Endothelial cell of umbilical vein (primary cell): ENCODE measurements around the gene KRCC1. TPM values are rescaled to one million over a fixed set of nuclear protein-coding genes. Genes with fewer than 3 reads are reported as not detected.

Experiments used
- BruUV-seq: library from RNA; stranded (reverse); fragments of 400-500 nt; replicated peaks from 2 replicates; lab custom pipeline; 2021; lab: Mats Ljungman, UMichigan
- CTCF ChIA-PET: fragments of 300-600, 350-600 bp; sonication (Branson Sonifier 250); formaldehyde crosslinking; loops from one replicate; lab custom pipeline; 2021; ENCODE audit warnings: antibody characterized with exemption, inconsistent platforms; lab: Charles Lee
- POLR2A ChIA-PET: fragments of 300-600, 350-600 bp; sonication (Branson Sonifier 250); formaldehyde crosslinking; loops from one replicate; lab custom pipeline; 2021; ENCODE audit warnings: antibody characterized with exemption, inconsistent platforms; lab: Charles Lee
- DNase-seq: peaks from one replicate; pipeline ENCODE4 v3.0.0-alpha.2; 2011; ENCODE audit warnings: low read depth, low spot score
- FAIRE-seq: peaks from 2 replicates; lab custom pipeline; 2011; peaks lifted over from hg19 to GRCh38; lab: Jason Lieb, UNC
- H2AFZ ChIP-seq: 2 replicates; pipeline ENCODE4 v1.6.0; 2012; ENCODE audit warnings: low read depth, low read length, control low read depth, inconsistent platforms
- H3K27ac ChIP-seq: 2 replicates; pipeline ENCODE4 v1.5.1; 2011; ENCODE audit warnings: low read depth, mild to moderate bottlenecking, control low read depth, low read length, moderate library complexity; ENCODE audit not compliant: insufficient read depth
- H3K27me3 ChIP-seq, 2 experiments: 2 replicates each; pipeline versions ENCODE4 v1.6.0 to v1.6.1; 2011; ENCODE audit warnings: low read length in 2 of 2, mixed read lengths in 1 of 2; ENCODE audit not compliant: control insufficient read depth in 2 of 2, insufficient read depth in 2 of 2
- H3K36me3 ChIP-seq, 2 experiments: 2 replicates in 1 of 2; 3 replicates in 1 of 2; pipeline ENCODE4 v1.5.1; 2011; ENCODE audit warnings: low read length in 2 of 2, mild to moderate bottlenecking in 1 of 2, moderate library complexity in 1 of 2; ENCODE audit not compliant: control insufficient read depth in 2 of 2, insufficient read depth in 2 of 2; ENCODE audit errors: extremely low read depth in 1 of 2
- H3K4me1 ChIP-seq: 3 replicates; pipeline ENCODE4 v1.5.1; 2011; ENCODE audit warnings: mild to moderate bottlenecking, low read length; ENCODE audit not compliant: control insufficient read depth, insufficient read depth; ENCODE audit errors: extremely low read depth
- H3K4me2 ChIP-seq: 2 replicates; pipeline ENCODE4 v1.6.1; 2011; ENCODE audit warnings: low read length, control low read depth, mixed read lengths; ENCODE audit not compliant: insufficient read depth
- H3K4me3 ChIP-seq, 3 experiments: fragments of 200-600 bp in 1 of 3; sonication (generic), shearing (Covaris generic) in 1 of 3; replicated peaks in 1 of 3; 2 replicates each; pipeline ENCODE4 v1.5.1; 2011 to 2016; ENCODE audit warnings: control low read depth in 3 of 3, low read length in 3 of 3, mild to moderate bottlenecking in 2 of 3, inconsistent platforms in 1 of 3, low read depth in 1 of 3, moderate library complexity in 1 of 3; ENCODE audit not compliant: insufficient read depth in 1 of 3
- H3K79me2 ChIP-seq: 2 replicates; pipeline ENCODE4 v1.6.0; 2012; ENCODE audit warnings: low read length, inconsistent platforms; ENCODE audit not compliant: control insufficient read depth, insufficient read depth
- H3K9ac ChIP-seq: replicated peaks from 2 replicates; pipeline ENCODE3; 2011; ENCODE audit warnings: low read length, control low read depth; ENCODE audit not compliant: insufficient read depth; ENCODE audit errors: extremely low read depth
- H3K9me1 ChIP-seq: replicated peaks from 3 replicates; pipeline ENCODE4 v1.6.0; 2011; ENCODE audit warnings: mild to moderate bottlenecking, low read length; ENCODE audit not compliant: control insufficient read depth, insufficient read depth; ENCODE audit errors: extremely low read depth
- H3K9me3 ChIP-seq: replicated peaks from 2 replicates; pipeline ENCODE4 v1.5.1; 2012; ENCODE audit warnings: low read length, inconsistent platforms; ENCODE audit not compliant: control insufficient read depth, insufficient read depth
- H4K20me1 ChIP-seq: replicated peaks from 2 replicates; pipeline ENCODE3; 2011; ENCODE audit warnings: mild to moderate bottlenecking, low read length; ENCODE audit not compliant: control insufficient read depth, insufficient read depth; ENCODE audit errors: extremely low read depth
- EZH2 ChIP-seq: IDR thresholded peaks from 2 replicates; pipeline ENCODE4 v1.6.1; 2012; ENCODE audit warnings: borderline replicate concordance, low read depth, mild to moderate bottlenecking, moderate library complexity, low read length, inconsistent platforms; ENCODE audit not compliant: severe bottlenecking
- FOS ChIP-seq: IDR thresholded peaks from 2 replicates; pipeline ENCODE4 v1.6.1; 2011; ENCODE audit warnings: mild to moderate bottlenecking, low read length, moderate library complexity, borderline replicate concordance; ENCODE audit not compliant: insufficient read depth
- GATA2 ChIP-seq: IDR thresholded peaks from 2 replicates; pipeline ENCODE4 v1.7.0; 2011; ENCODE audit warnings: low read depth, mild to moderate bottlenecking, moderate library complexity, mixed read lengths, low read length; ENCODE audit not compliant: insufficient read length, insufficient read depth
- JUN ChIP-seq: IDR thresholded peaks from 2 replicates; pipeline ENCODE4 v1.6.1; 2011; ENCODE audit warnings: borderline replicate concordance, low read depth; ENCODE audit not compliant: insufficient read length, insufficient read depth
- MYC ChIP-seq: IDR thresholded peaks from one replicate; pipeline ENCODE4 v1.6.1; 2011; ENCODE audit warnings: mild to moderate bottlenecking, low read depth, low read length
- POLR2A ChIP-seq: IDR thresholded peaks from 2 replicates; pipeline ENCODE4 v1.6.1; 2012; ENCODE audit warnings: low read depth, mild to moderate bottlenecking, control low read depth, low read length
- POLR2AphosphoS5 ChIP-seq: IDR thresholded peaks from 2 replicates; pipeline ENCODE4 v1.6.1; 2012; ENCODE audit warnings: low read depth, mild to moderate bottlenecking, control low read depth, low read length, moderate library complexity; ENCODE audit not compliant: insufficient read depth
- dilution Hi-C: fragments of 300-500 bp; cut with MboI; formaldehyde crosslinking; loops from one replicate; pipeline ENCODE4 v1.15.0; 2019; ENCODE audit warnings: low sequenced_read_pairs; ENCODE audit not compliant: extremely low pct_ligation_motif_present
- intact Hi-C: fragments of 100-400 bp; cut with micrococcal nuclease; formaldehyde crosslinking; loops from one replicate; pipeline ENCODE4 v1.10.0; 2022
- polyA plus RNA-seq, 4 experiments: library from polyadenylated mRNA; depleted of rRNA in 3 of 4; stranded (reverse) in 3 of 4; unstranded in 1 of 4; fragments of >200 nt; gene quantifications; 2 replicates each; pipeline versions ENCODE4 v1.2.1 to v1.2.3, GENCODE V29; 2011 to 2012; ENCODE audit warnings: missing spikeins in 1 of 4
- total RNA-seq: library from RNA; stranded (reverse); gene quantifications from 2 replicates; pipeline ENCODE4 v1.2.3, GENCODE V29; 2021
- TF ChIP-seq, protein P1 (sequence below), 2 donors: IDR thresholded peaks; 1 replicate in 1 of 2; 2 replicates in 1 of 2; pipeline ENCODE4 v1.5.1; 2011; ENCODE audit warnings: low read length in 2 of 2, mild to moderate bottlenecking in 2 of 2, moderate library complexity in 2 of 2, control low read depth in 1 of 2, inconsistent platforms in 1 of 2, low read depth in 1 of 2; ENCODE audit not compliant: insufficient read depth in 1 of 2; ENCODE audit errors: extremely low read depth in 1 of 2
- TF ChIP-seq, protein P2 (sequence below): IDR thresholded peaks from 2 replicates; pipeline ENCODE4 v1.6.1; 2011; ENCODE audit not compliant: insufficient read depth, insufficient read length

The KRCC1 gene
- total and polyA plus RNA-seq, 2 donors (not counting 3 experiments of a cell fraction or from before 2014, with no cell fraction given), result 7.4 to 15.0 TPM

GRCh38 chr2:88087763-88088162, 32.2 kb upstream of the KRCC1 start:
- ChIA-PET POLR2A (no interaction called here), CTCF (no interaction called here)
- Histone ChIP-seq H3K79me2 (no peaks in the 10 kb centered on the region), H3K36me3 (no peaks in the 10 kb centered on the region), H3K4me3 (no peak overlapping the region), H4K20me1 (no peaks in the 10 kb centered on the region), H3K9ac (no peak overlapping the region), H3K27me3 (no peaks in the 10 kb centered on the region), H3K4me1 (no peaks in the 10 kb centered on the region), H3K4me2 (no peak overlapping the region), H2AFZ (no peak overlapping the region), H3K27ac (no peak overlapping the region), H3K9me1 (no peaks in the 10 kb centered on the region), H3K9me3 (no peaks in the 10 kb centered on the region)
- BruUV-seq, result no TSS peak
- intact Hi-C loops (no loop called here), dilution Hi-C loops (no loop called here)
- FAIRE-seq (no peak), DNase-seq (no peak)
- TF ChIP-seq MYC (no peak), EZH2 (no peak), POLR2AphosphoS5 (no peak), FOS (no peak), GATA2 (no peak), JUN (no peak), POLR2A (no peak)
- TF ChIP-seq, protein P1, sequence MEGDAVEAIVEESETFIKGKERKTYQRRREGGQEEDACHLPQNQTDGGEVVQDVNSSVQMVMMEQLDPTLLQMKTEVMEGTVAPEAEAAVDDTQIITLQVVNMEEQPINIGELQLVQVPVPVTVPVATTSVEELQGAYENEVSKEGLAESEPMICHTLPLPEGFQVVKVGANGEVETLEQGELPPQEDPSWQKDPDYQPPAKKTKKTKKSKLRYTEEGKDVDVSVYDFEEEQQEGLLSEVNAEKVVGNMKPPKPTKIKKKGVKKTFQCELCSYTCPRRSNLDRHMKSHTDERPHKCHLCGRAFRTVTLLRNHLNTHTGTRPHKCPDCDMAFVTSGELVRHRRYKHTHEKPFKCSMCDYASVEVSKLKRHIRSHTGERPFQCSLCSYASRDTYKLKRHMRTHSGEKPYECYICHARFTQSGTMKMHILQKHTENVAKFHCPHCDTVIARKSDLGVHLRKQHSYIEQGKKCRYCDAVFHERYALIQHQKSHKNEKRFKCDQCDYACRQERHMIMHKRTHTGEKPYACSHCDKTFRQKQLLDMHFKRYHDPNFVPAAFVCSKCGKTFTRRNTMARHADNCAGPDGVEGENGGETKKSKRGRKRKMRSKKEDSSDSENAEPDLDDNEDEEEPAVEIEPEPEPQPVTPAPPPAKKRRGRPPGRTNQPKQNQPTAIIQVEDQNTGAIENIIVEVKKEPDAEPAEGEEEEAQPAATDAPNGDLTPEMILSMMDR (IDR thresholded peaks at IDR 0.05; ENCODE audit: extremely low read depth in 1 of 2, insufficient read depth in 1 of 2, low read depth in 1 of 2, low read length in 2 of 2), result no peak
- TF ChIP-seq, protein P2, sequence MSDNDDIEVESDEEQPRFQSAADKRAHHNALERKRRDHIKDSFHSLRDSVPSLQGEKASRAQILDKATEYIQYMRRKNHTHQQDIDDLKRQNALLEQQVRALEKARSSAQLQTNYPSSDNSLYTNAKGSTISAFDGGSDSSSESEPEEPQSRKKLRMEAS, result no peak
